Stimulated activated naive CD8-positive, alpha-beta T cell treated with anti-CD3 and anti-CD28 coated beads, Interleukin-15, Interleukin-2, amounts not matched to agents 100 U/mL and 50 U/mL, for 24 hours (primary cell): ENCODE results near the gene NEK10.

Experiments used
- ATAC-seq: fragments of 150-1000 bp; cut with Tn5 transposase; one replicate; pipeline ENCODE4 v1.10.0; 2021
- DNase-seq: peaks from one replicate; pipeline ENCODE4 v3.0.0; 2021

NEK10 gene

GRCh38 chr3:27244374-27244773 is 124.8 kb downstream of the NEK10 start:
- DNase-seq (no peak), ATAC-seq (no peak)

- ATAC-seq (no peak), DNase-seq (no peak)
These were observed 129.2 kb downstream of the NEK10 start for GRCh38 chr3:27239951-27240350.

- no peak for DNase-seq
- no peak for ATAC-seq
These were observed 140.4 kb downstream of the NEK10 start for GRCh38 chr3:27228805-27229204.

GRCh38 chr3:27224197-27224596 is 145.0 kb downstream of the NEK10 start:
- ATAC-seq: no peak
- no peak for DNase-seq

GRCh38 chr3:27221264-27221932 is 147.8 kb downstream of the NEK10 start:
- DNase-seq (no peak), ATAC-seq (no peak)

- ATAC-seq (no peak), DNase-seq (no peak)
These were observed 149.0 kb downstream of the NEK10 start for GRCh38 chr3:27220166-27220565.

GRCh38 chr3:27219127-27219845 is 149.9 kb downstream of the NEK10 start:
- ATAC-seq (no peak), DNase-seq (no peak)

GRCh38 chr3:27216955-27217552 is 152.1 kb downstream of the NEK10 start:
- no peak for ATAC-seq
- no peak for DNase-seq

GRCh38 chr3:27216295-27216855 is 152.8 kb downstream of the NEK10 start:
- no peak for DNase-seq
- ATAC-seq: no peak

GRCh38 chr3:27213450-27213849 is 155.7 kb downstream of the NEK10 start:
- DNase-seq (no peak), ATAC-seq (no peak)

- ATAC-seq (no peak), DNase-seq (no peak)
These were observed 159.4 kb downstream of the NEK10 start for GRCh38 chr3:27209617-27210264.

- DNase-seq (no peak), ATAC-seq (no peak)
These were observed 160.1 kb downstream of the NEK10 start for GRCh38 chr3:27208961-27209616.

- no peak for DNase-seq
- no peak for ATAC-seq
These were observed 166.2 kb downstream of the NEK10 start for GRCh38 chr3:27202959-27203358.

- DNase-seq: no peak
These were observed 167.7 kb downstream of the NEK10 start for GRCh38 chr3:27201492-27201891.

GRCh38 chr3:27200721-27201489 is 168.3 kb downstream of the NEK10 start:
- no peak for DNase-seq
- no peak for ATAC-seq

More at GRCh38 chr3:27201492-27201891, 167.7 kb downstream of the NEK10 start:
- ATAC-seq: no peak

GRCh38 chr3:27194861-27195483 is 174.2 kb downstream of the NEK10 start:
- no peak for DNase-seq

GRCh38 chr3:27193056-27193455 is 176.1 kb downstream of the NEK10 start:
- no peak for ATAC-seq

More at GRCh38 chr3:27194861-27195483, 174.2 kb downstream of the NEK10 start:
- ATAC-seq: no peak

GRCh38 chr3:27186013-27186412 is 183.2 kb downstream of the NEK10 start:
- ATAC-seq: no peak
- DNase-seq: no peak

More at GRCh38 chr3:27193056-27193455, 176.1 kb downstream of the NEK10 start:
- DNase-seq: no peak

- no peak for DNase-seq
- ATAC-seq: no peak
These were observed 183.8 kb downstream of the NEK10 start for GRCh38 chr3:27185231-27185989.

GRCh38 chr3:27184261-27184660 is 184.9 kb downstream of the NEK10 start:
- DNase-seq: no peak

More at GRCh38 chr3:27184261-27184660, 184.9 kb downstream of the NEK10 start:
- ATAC-seq: no peak
